Measurements from ENCODE around the gene USP48.
"Not testable (repeated sequence)": the region's sequence is repeated elsewhere in the genome, so short reads cannot be mapped to it uniquely, and the experiment has no call there.

USP48 gene

GRCh38 chr1:21828506-21829210 lies 45.7 kb upstream of the USP48 start:
- ChIA-PET POLR2A (no interaction called here), CTCF (no interaction called here)
- TF ChIP-seq LEF1 (IDR thresholded peaks at IDR 0.05; ENCODE audit: borderline replicate concordance) (no peak), SUZ12 (IDR thresholded peaks at IDR 0.05) (no peak), CTBP1 (IDR thresholded peaks at IDR 0.05; ENCODE audit: borderline replicate concordance) (no peak), ZNF384 (IDR thresholded peaks at IDR 0.05) (no peak), FOXK2 (IDR thresholded peaks at IDR 0.05) (no peak), L3MBTL2 (conservative IDR thresholded peaks at IDR 0.05) (no peak), PKNOX1 (IDR thresholded peaks at IDR 0.05) (no peak), ARNT (IDR thresholded peaks at IDR 0.05) (no peak)
- DNase-seq (ENCODE audit: extremely low spot score), result no peak

DNA sequence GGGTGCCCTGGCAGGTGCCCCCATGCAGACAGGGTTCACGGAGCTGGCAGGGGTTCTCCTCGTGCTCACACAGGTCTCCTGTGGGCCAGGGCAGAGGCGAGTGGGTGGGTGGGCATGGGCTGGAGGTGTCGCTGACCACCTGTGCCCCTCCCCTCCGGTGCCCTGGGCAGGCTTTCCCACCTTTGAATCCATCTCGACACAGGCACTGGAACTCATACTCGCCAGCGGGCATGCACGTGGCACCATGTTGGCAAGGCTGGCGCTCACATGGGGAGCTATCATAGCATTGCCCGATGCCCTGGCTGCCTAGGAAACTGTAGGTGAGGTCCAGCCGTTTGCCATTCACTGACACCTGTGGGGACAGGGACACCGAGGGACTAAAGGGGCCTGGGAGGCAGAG lies 45.1 kb upstream of the USP48 start:
- no peak for DNase-seq (ENCODE audit: extremely low spot score)
- TF ChIP-seq L3MBTL2 (conservative IDR thresholded peaks at IDR 0.05), result no peak
- TF ChIP-seq TARDBP (IDR thresholded peaks at IDR 0.05), result no peak
- CTCF ChIA-PET, result no interaction called here
- POLR2A ChIA-PET, result no interaction called here

DNA sequence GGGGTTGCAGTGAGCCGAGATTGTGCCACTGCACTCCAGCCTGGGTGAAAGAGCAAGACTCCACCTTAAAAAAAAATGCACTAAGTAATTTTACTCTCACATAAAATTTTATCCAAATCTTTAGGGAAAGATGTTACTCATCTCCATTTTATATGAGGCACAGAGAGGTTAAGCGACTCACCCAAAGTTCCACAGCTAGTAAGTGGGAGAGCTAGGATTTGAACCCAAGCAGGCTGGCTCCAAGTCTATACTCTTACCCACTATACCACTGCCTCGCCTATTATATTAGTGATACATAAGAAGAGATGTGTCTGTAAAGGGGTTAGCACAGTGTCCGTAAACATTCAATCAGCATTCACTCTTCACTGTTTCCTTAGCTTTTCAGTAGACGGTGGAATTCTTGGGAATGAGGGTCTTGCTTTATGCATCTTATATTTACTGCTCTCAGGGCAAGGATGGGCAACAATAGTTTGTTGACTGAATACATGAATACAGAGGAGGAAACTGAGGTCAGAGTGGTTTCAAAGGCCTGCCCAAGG lies 44.3 kb upstream of the USP48 start:
- POLR2A ChIA-PET, result no interaction called here
- no peak for TF ChIP-seq TARDBP (IDR thresholded peaks at IDR 0.05)
- TF ChIP-seq SUZ12 (IDR thresholded peaks at IDR 0.05), result no peak
- no peak for TF ChIP-seq NFRKB (IDR thresholded peaks at IDR 0.05)
- no peak for TF ChIP-seq CTBP1 (IDR thresholded peaks at IDR 0.05; ENCODE audit: borderline replicate concordance)
- TF ChIP-seq HDGF (IDR thresholded peaks at IDR 0.05; ENCODE audit: borderline replicate concordance), result no peak
- TF ChIP-seq PKNOX1 (IDR thresholded peaks at IDR 0.05), result no peak
- TF ChIP-seq ARNT (IDR thresholded peaks at IDR 0.05), result no peak
- TF ChIP-seq FOXM1 (IDR thresholded peaks at IDR 0.05; ENCODE audit: borderline replicate concordance), result no peak
- TF ChIP-seq SP1 (IDR thresholded peaks at IDR 0.05), result no peak
- TF ChIP-seq FOXA1 (IDR thresholded peaks at IDR 0.05), result no peak
- no peak for TF ChIP-seq ZNF384 (IDR thresholded peaks at IDR 0.05)
- TF ChIP-seq L3MBTL2 (conservative IDR thresholded peaks at IDR 0.05), result no peak
- TF ChIP-seq FOXK2 (IDR thresholded peaks at IDR 0.05), result no peak
- no peak for TF ChIP-seq BHLHE40 (IDR thresholded peaks at IDR 0.05; ENCODE audit: borderline replicate concordance)
- DNase-seq (ENCODE audit: extremely low spot score), result no peak
- CTCF ChIA-PET, result no interaction called here

DNA sequence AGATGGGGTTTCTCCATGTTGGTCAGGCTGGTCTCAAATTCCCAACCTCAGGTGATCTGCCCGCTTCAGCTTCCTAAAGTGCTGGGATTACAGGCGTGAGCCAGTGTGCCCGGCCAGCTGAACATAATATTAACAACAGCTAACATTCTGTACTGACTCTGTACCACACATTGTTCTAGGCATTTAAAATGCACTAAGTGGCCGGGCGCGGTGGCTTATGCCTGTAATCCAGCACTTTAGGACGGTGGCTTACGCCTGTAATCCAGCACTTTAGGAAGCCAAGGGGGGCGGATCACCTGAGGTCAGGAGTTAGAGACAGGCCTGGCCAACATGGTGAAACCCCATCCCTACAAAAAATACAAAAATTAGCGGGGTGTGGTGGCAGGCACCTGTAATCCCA lies 43.7 kb upstream of the USP48 start:
- CTCF ChIA-PET; DNase-seq (ENCODE audit: extremely low spot score); POLR2A ChIA-PET: not testable (repeated sequence)

DNA sequence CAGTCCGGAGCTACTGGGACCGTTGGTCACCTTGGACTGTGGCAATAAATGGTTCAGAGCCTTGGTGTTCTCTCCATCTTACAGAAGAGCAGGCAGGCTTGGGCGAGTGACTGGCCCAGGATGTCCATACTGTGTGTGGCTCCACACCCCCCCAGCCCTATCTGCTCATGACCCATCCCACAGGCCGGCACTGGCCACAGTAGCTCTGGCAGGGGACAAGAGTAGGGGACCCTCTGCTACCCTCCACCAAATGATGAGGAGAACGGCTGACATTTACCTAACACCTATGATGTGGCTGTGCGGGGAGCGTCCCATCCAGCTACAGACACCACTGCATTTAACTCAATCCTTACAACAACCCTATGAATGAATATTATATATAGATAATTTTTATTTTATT lies 42.4 kb upstream of the USP48 start:
- ChIA-PET POLR2A (no interaction called here), CTCF (no interaction called here)
- DNase-seq (ENCODE audit: extremely low spot score), result no peak
- TF ChIP-seq ELF4 (IDR thresholded peaks at IDR 0.05), result no peak
- TF ChIP-seq BHLHE40 (IDR thresholded peaks at IDR 0.05; ENCODE audit: borderline replicate concordance), result no peak
- no peak for TF ChIP-seq PKNOX1 (IDR thresholded peaks at IDR 0.05)
- no peak for TF ChIP-seq TARDBP (IDR thresholded peaks at IDR 0.05)
- TF ChIP-seq FOXK2 (IDR thresholded peaks at IDR 0.05), result no peak
- no peak for TF ChIP-seq SUZ12 (IDR thresholded peaks at IDR 0.05)
- TF ChIP-seq FOXA1 (IDR thresholded peaks at IDR 0.05), result no peak
- no peak for TF ChIP-seq ZNF384 (IDR thresholded peaks at IDR 0.05)
- no peak for TF ChIP-seq FOXM1 (IDR thresholded peaks at IDR 0.05; ENCODE audit: borderline replicate concordance)
- no peak for TF ChIP-seq NFRKB (IDR thresholded peaks at IDR 0.05)
- no peak for TF ChIP-seq SP1 (IDR thresholded peaks at IDR 0.05)
- no peak for TF ChIP-seq CTBP1 (IDR thresholded peaks at IDR 0.05; ENCODE audit: borderline replicate concordance)
- no peak for TF ChIP-seq ARNT (IDR thresholded peaks at IDR 0.05)
- no peak for TF ChIP-seq L3MBTL2 (conservative IDR thresholded peaks at IDR 0.05)

DNA sequence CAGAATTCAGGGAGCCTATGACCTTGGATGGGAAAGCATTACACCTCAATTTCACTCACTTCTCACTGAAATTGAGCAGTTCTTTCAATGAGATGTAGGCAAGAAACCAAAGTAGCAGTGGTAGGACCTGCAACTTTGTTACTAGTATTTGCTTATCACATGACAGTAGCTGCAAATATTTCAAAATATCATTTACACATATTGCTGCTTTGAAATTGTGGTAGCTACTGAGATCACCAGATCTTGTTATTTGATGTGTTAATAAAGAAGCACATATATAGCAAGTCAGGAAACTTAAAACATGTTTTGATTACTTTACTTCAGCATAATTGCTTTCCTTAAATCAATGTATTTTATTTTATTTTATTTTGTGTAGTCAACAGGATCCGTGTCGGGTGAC lies 42.0 kb upstream of the USP48 start:
- ChIA-PET CTCF (no interaction called here), POLR2A (no interaction called here)
- no peak for DNase-seq (ENCODE audit: extremely low spot score)
- TF ChIP-seq NFRKB (IDR thresholded peaks at IDR 0.05), result no peak
- TF ChIP-seq FOXA1 (IDR thresholded peaks at IDR 0.05), result no peak
- no peak for TF ChIP-seq HDGF (IDR thresholded peaks at IDR 0.05; ENCODE audit: borderline replicate concordance)
- no peak for TF ChIP-seq BHLHE40 (IDR thresholded peaks at IDR 0.05; ENCODE audit: borderline replicate concordance)
- TF ChIP-seq TARDBP (IDR thresholded peaks at IDR 0.05), result no peak
- no peak for TF ChIP-seq PKNOX1 (IDR thresholded peaks at IDR 0.05)
- no peak for TF ChIP-seq LEF1 (IDR thresholded peaks at IDR 0.05; ENCODE audit: borderline replicate concordance)
- TF ChIP-seq FOXK2 (IDR thresholded peaks at IDR 0.05), result no peak
- no peak for TF ChIP-seq CTBP1 (IDR thresholded peaks at IDR 0.05; ENCODE audit: borderline replicate concordance)
